ENCODE measurements around the gene PNN.
"Not testable (repeated sequence)": the region's sequence is repeated elsewhere in the genome, so short reads cannot be mapped to it uniquely, and the experiment has no call there.

The PNN gene

GRCh38 chr14:39157491-39157890, 17.6 kb upstream of the PNN start:
- TF ChIP-seq, protein P1, sequence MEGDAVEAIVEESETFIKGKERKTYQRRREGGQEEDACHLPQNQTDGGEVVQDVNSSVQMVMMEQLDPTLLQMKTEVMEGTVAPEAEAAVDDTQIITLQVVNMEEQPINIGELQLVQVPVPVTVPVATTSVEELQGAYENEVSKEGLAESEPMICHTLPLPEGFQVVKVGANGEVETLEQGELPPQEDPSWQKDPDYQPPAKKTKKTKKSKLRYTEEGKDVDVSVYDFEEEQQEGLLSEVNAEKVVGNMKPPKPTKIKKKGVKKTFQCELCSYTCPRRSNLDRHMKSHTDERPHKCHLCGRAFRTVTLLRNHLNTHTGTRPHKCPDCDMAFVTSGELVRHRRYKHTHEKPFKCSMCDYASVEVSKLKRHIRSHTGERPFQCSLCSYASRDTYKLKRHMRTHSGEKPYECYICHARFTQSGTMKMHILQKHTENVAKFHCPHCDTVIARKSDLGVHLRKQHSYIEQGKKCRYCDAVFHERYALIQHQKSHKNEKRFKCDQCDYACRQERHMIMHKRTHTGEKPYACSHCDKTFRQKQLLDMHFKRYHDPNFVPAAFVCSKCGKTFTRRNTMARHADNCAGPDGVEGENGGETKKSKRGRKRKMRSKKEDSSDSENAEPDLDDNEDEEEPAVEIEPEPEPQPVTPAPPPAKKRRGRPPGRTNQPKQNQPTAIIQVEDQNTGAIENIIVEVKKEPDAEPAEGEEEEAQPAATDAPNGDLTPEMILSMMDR (IDR thresholded peaks at IDR 0.05; ENCODE audit: low read depth, low read length, missing control alignments), result no peak
- H3K4me3 ChIP-seq (ENCODE audit: low read depth, low read length), result no peak overlapping the region
- no peak for DNase-seq (ENCODE audit: low read depth)

DNA sequence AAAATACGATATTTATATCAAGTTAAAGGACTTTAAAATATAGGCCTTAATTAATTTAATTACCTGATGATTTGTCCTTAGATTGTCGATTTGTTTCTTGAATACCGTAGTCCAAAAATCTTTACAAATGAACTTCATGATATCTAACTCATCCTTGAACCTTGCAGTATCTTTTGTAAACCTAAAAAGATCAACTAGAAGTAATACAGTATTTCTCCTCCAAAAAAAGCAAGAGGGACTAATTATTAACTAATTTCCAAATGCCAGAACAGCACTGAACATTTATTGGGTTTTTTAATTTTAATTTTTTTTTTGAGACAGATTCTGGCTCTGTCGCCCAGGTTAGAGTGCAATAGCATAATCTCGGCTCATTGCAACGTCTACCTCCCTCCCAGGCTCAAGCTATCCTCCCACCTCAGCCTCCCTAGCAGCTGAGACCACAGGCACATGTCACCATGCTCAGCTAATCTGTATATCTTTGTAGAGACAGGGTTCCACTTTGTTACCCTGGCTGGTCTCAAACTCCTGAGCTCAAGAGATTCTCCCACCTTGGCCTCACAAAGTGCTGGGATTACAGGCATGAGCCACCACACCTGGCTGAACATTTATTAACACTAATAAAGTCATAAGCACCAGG, 16.7 kb upstream of the PNN start:
- no peak for DNase-seq (ENCODE audit: low read depth)
- TF ChIP-seq, protein P1 (IDR thresholded peaks at IDR 0.05; ENCODE audit: low read depth, low read length, missing control alignments), result no peak
- no peak overlapping the region for H3K4me3 ChIP-seq (ENCODE audit: low read depth, low read length)

GRCh38 chr14:39160494-39160893, 14.6 kb upstream of the PNN start:
- H3K4me3 ChIP-seq (ENCODE audit: low read depth, low read length), result no peak overlapping the region
- TF ChIP-seq, protein P1 (IDR thresholded peaks at IDR 0.05; ENCODE audit: low read depth, low read length, missing control alignments), result no peak
- no peak for DNase-seq (ENCODE audit: low read depth)

DNA sequence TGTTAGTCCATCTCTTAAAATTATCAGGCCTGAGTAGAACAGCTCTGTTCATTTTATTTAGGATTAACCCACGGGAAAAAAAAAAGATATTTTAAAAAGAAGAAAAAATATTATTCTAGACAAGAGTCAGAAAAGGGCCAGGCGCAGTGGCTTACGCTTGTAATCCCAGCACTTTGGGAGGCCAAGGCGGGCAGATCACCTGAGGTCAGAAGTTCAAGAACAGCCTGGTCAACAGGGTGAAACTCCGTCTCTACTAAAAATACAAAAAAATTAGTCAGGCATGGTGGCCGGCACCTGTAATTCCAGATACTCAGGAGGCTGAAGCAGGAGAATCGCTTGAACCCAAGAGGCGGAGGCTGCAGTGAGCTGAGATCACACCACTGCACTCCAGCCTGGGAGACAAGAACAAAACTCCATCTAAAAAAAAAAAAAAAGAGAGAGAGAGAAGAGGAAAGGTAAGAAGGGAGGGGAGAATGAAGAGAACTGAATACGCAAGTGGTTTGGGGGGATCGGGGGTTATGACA, 7.2 kb upstream of the PNN start:
- not testable (repeated sequence) for H3K4me3 ChIP-seq (ENCODE audit: low read depth, low read length); DNase-seq (ENCODE audit: low read depth)

- H3K4me3 ChIP-seq (ENCODE audit: low read depth, low read length), result peak overlapping the region; percentile 11; the same call in 1 of the 2 replicates
- TF ChIP-seq, protein P1 (IDR thresholded peaks at IDR 0.05; ENCODE audit: low read depth, low read length, missing control alignments), result no peak
- no peak for DNase-seq (ENCODE audit: low read depth)
These were observed 6.5 kb upstream of the PNN start for GRCh38 chr14:39168591-39168990.

DNA sequence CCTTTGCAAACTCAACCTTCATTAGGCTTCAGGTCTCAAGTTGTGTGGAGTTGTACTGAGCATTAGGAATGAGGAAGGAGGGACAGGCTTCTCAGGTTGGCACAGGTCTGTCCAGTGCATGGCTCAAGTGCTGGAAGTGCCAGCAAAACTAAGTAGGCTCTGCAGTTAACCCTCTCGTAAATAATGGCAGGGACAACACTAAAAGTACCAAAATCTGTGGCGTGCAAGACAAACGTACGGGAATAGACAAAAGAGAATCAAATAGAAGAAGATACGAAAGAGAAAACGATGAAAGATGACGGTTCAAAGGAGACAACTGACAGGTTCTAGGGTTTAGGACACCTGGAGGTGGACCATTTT, 5.5 kb upstream of the PNN start:
- no peak for DNase-seq (ENCODE audit: low read depth)
- H3K4me3 ChIP-seq (ENCODE audit: low read depth, low read length), result peak overlapping the region; percentile 98
- TF ChIP-seq, protein P1 (IDR thresholded peaks at IDR 0.05; ENCODE audit: low read depth, low read length, missing control alignments), result no peak

DNA sequence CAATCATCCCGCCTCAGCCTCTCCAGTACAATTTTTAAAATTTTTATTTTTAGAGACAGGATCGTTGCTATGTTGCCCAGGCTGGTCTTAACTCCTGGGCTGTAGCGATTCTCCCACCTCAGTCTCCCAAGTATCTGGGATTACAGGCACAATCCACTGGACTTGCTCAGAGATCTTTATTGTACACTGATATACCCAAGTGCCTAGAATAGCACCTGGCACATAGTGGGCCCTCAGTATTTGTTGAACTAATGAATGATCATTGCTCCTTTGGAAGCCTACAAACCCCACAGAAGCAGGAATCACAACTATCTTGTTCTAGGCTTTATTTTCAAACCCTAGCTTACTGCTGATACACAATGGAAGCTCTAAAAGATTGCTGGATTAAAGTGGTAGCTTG, 1.9 kb upstream of the PNN start:
- no peak for DNase-seq (ENCODE audit: low read depth)
- TF ChIP-seq, protein P1 (IDR thresholded peaks at IDR 0.05; ENCODE audit: low read depth, low read length, missing control alignments), result no peak
- no peak overlapping the region for H3K4me3 ChIP-seq (ENCODE audit: low read depth, low read length)
